GM23338 (cell line): Measurements from ENCODE around the gene MRPS27. TPM values are rescaled to one million over a fixed set of nuclear protein-coding genes. Genes with fewer than 3 reads are reported as not detected.

Experiments used
- ATAC-seq: fragments of 200-7000 bp; cut with Tn5 transposase; 3 replicates; pipeline ENCODE4 v1.9.1; 2020
- DNase-seq: peaks from one replicate; pipeline ENCODE4 v3.0.0-alpha.2; 2015; ENCODE audit warnings: low spot score
- H2AFZ ChIP-seq: fragments of 200-600 bp; sonication (generic); 2 replicates; pipeline ENCODE4 v1.8.0; 2016; ENCODE audit warnings: antibody characterized with exemption, mild to moderate bottlenecking, moderate library complexity
- H3F3A ChIP-seq: fragments of 200-600 bp; sonication (generic); replicated peaks from 2 replicates; pipeline ENCODE4 v1.8.0; 2017; ENCODE audit warnings: antibody characterized with exemption, mixed run types, low read depth
- H3K27ac ChIP-seq: fragments of 200-600 bp; sonication (generic); 2 replicates; pipeline ENCODE4 v1.6.1; 2016; ENCODE audit warnings: low read depth
- H3K27me3 ChIP-seq: fragments of 200-600 bp; sonication (generic); 2 replicates; pipeline ENCODE4 v1.8.0; 2016; ENCODE audit warnings: mild to moderate bottlenecking, mixed run types, moderate library complexity; ENCODE audit not compliant: insufficient read depth
- H3K36me3 ChIP-seq: fragments of 200-600 bp; sonication (generic); 2 replicates; pipeline ENCODE4 v1.8.0; 2016; ENCODE audit warnings: mild to moderate bottlenecking; ENCODE audit not compliant: insufficient read depth
- H3K4me1 ChIP-seq: fragments of 200-600 bp; sonication (generic); 2 replicates; pipeline ENCODE4 v1.8.0; 2016; ENCODE audit warnings: mild to moderate bottlenecking, moderate library complexity; ENCODE audit not compliant: insufficient read depth
- H3K4me2 ChIP-seq: fragments of 200-600 bp; sonication (generic); 2 replicates; pipeline ENCODE4 v1.7.1; 2017; ENCODE audit warnings: mixed run types
- H3K4me3 ChIP-seq: fragments of 200-600 bp; sonication (generic); 2 replicates; pipeline ENCODE4 v1.6.1; 2016; ENCODE audit warnings: mixed run types
- H3K79me2 ChIP-seq: fragments of 200-600 bp; sonication (generic); replicated peaks from 2 replicates; pipeline ENCODE4 v1.8.0; 2017; ENCODE audit warnings: mild to moderate bottlenecking; ENCODE audit not compliant: insufficient read depth
- H3K9me2 ChIP-seq: fragments of 200-600 bp; sonication (generic); 2 replicates; pipeline ENCODE4 v1.8.0; 2017; ENCODE audit not compliant: insufficient read depth
- H4K20me1 ChIP-seq: fragments of 200-600 bp; sonication (generic); replicated peaks from 2 replicates; pipeline ENCODE4 v1.8.0; 2017; ENCODE audit warnings: mild to moderate bottlenecking; ENCODE audit not compliant: insufficient read depth
- H3K27ac Mint-ChIP-seq: 2 replicates; pipeline ENCODE4 v1.8.0; 2020; ENCODE audit warnings: inconsistent platforms, mild to moderate bottlenecking, moderate library complexity, mixed read lengths
- H3K27me3 Mint-ChIP-seq: 3 replicates; pipeline ENCODE4 v1.8.0; 2022; ENCODE audit warnings: low read depth, mild to moderate bottlenecking, moderate library complexity, mixed read lengths, inconsistent platforms; ENCODE audit not compliant: insufficient read depth, poor library complexity
- H3K36me3 Mint-ChIP-seq: 3 replicates; pipeline ENCODE4 v1.8.0; 2021; ENCODE audit warnings: low read depth, mild to moderate bottlenecking, inconsistent platforms, moderate library complexity, mixed read lengths
- H3K4me1 Mint-ChIP-seq: 3 replicates; pipeline ENCODE4 v1.8.0; 2020; ENCODE audit warnings: mild to moderate bottlenecking, inconsistent platforms, mixed read lengths
- H3K4me3 Mint-ChIP-seq: 3 replicates; pipeline ENCODE4 v1.8.0; 2021; ENCODE audit warnings: moderate library complexity, mild to moderate bottlenecking, inconsistent platforms, mixed read lengths
- H3K9me3 Mint-ChIP-seq: 3 replicates; pipeline ENCODE4 v1.8.0; 2020; ENCODE audit warnings: moderate library complexity, mild to moderate bottlenecking, inconsistent platforms, mixed read lengths
- EZH2 ChIP-seq: fragments of 200-600 bp; sonication (generic); IDR thresholded peaks from one replicate; pipeline ENCODE4 v1.8.0; 2017; ENCODE audit warnings: antibody characterized with exemption, mild to moderate bottlenecking, low read depth; ENCODE audit not compliant: unreplicated experiment
- EZH2phosphoT487 ChIP-seq: fragments of 200-600 bp; sonication (generic); IDR thresholded peaks from one replicate; pipeline ENCODE4 v1.8.1; 2018; ENCODE audit warnings: antibody characterized with exemption; ENCODE audit not compliant: unreplicated experiment
- JUNB ChIP-seq: IDR thresholded peaks from one replicate; pipeline ENCODE4 v1.6.1; 2016; ENCODE audit warnings: antibody characterized with exemption; ENCODE audit not compliant: unreplicated experiment
- NANOG ChIP-seq: IDR thresholded peaks from 2 replicates; pipeline ENCODE4 v1.6.1; 2016; ENCODE audit warnings: antibody characterized with exemption, borderline replicate concordance
- POLR2AphosphoS5 ChIP-seq: IDR thresholded peaks from 2 replicates; pipeline ENCODE4 v1.6.1; 2016; ENCODE audit warnings: antibody characterized with exemption, low read depth
- STAT1 ChIP-seq: IDR thresholded peaks from one replicate; pipeline ENCODE4 v1.6.1; 2016; ENCODE audit warnings: antibody characterized with exemption; ENCODE audit not compliant: unreplicated experiment
- ZNF114 ChIP-seq: fragments of 250-450 bp; sonication (Bioruptor Pico); IDR thresholded peaks from 2 replicates; pipeline ENCODE4 v1.5.0; 2020; ENCODE audit warnings: mild to moderate bottlenecking, moderate library complexity
- polyA plus RNA-seq: library from polyadenylated mRNA; unstranded; fragments of >200 nt; fragmentation: Nextera tagmentation; extraction: Ambion mirVana; gene quantifications from 2 replicates; pipeline ENCODE4 v1.2.1, GENCODE V29; 2016
- total RNA-seq: library from RNA; depleted of rRNA; stranded (reverse); fragments of >200 nt; shearing (Covaris generic); gene quantifications from 2 replicates; pipeline ENCODE4 v1.2.3, GENCODE V29; 2014
- TF ChIP-seq, protein P1 (sequence below), 2 experiments: fragments of 200-600 bp in 1 of 2; sonication (generic) in 1 of 2; conservative IDR thresholded peaks; 2 replicates each; pipeline versions ENCODE4 v1.5.1 to v1.6.1; 2016 to 2017; ENCODE audit warnings: antibody characterized with exemption in 2 of 2, low read depth in 2 of 2, mild to moderate bottlenecking in 2 of 2, moderate library complexity in 1 of 2
- TF ChIP-seq, protein P2 (sequence below): fragments of 250-450 bp; sonication (Bioruptor Pico); IDR thresholded peaks from 2 replicates; pipeline ENCODE4 v1.5.0; 2020; ENCODE audit warnings: mild to moderate bottlenecking, moderate library complexity
- TF ChIP-seq, protein P3 (sequence below): IDR thresholded peaks from 2 replicates; pipeline ENCODE4 v1.6.1; 2016; ENCODE audit warnings: antibody characterized with exemption
- TF ChIP-seq, protein P4 (sequence below): IDR thresholded peaks from one replicate; pipeline ENCODE4 v1.6.1; 2018; ENCODE audit warnings: antibody characterized with exemption; ENCODE audit not compliant: unreplicated experiment

Gene MRPS27
- total and polyA plus RNA-seq, 2 experiments from 2014 or later, result 53.2 to 141 TPM

DNA sequence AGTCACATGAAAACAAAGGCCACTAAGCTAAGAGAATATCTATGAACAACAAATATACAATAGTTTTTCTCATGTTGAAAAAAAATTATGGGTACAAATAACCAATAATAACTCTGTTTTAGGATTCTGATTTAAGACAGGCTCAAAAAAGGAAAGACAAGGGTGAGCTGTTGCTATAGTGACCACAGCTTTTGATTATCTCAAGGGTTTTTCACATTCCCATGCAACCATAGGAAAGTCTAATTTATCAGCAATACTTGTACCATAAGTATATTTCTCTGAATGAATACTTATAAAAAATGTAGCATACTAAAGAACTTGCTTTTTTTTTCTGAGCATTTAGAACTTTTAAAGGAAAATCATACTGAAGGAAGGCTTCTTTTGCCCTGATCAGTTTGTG, 68.0 kb downstream of the MRPS27 start:
- Histone ChIP-seq H3K4me2 (no peak overlapping the region), H3K27ac (no peak overlapping the region; the same call in 1 of the 2 replicates), H3K4me1 (no peaks in the 10 kb centered on the region; the same call in 1 of the 2 replicates), H3K79me2 (peaks cover 18% of the 10 kb centered on the region), H3K36me3 (no peaks in the 10 kb centered on the region), H2AFZ (no peak overlapping the region), H3F3A (no peaks in the 10 kb centered on the region), H3K27me3 (no peaks in the 10 kb centered on the region), H4K20me1 (no peaks in the 10 kb centered on the region), H3K9me2 (no peaks in the 10 kb centered on the region), H3K4me3 (no peak overlapping the region)
- H3K4me3 Mint-ChIP-seq, result no peak overlapping the region
- no peaks in the 10 kb centered on the region for H3K27me3 Mint-ChIP-seq
- no peak for DNase-seq
- no peaks in the 10 kb centered on the region for H3K9me3 Mint-ChIP-seq
- ATAC-seq, result no peak
- TF ChIP-seq, protein P1, sequence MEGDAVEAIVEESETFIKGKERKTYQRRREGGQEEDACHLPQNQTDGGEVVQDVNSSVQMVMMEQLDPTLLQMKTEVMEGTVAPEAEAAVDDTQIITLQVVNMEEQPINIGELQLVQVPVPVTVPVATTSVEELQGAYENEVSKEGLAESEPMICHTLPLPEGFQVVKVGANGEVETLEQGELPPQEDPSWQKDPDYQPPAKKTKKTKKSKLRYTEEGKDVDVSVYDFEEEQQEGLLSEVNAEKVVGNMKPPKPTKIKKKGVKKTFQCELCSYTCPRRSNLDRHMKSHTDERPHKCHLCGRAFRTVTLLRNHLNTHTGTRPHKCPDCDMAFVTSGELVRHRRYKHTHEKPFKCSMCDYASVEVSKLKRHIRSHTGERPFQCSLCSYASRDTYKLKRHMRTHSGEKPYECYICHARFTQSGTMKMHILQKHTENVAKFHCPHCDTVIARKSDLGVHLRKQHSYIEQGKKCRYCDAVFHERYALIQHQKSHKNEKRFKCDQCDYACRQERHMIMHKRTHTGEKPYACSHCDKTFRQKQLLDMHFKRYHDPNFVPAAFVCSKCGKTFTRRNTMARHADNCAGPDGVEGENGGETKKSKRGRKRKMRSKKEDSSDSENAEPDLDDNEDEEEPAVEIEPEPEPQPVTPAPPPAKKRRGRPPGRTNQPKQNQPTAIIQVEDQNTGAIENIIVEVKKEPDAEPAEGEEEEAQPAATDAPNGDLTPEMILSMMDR (conservative IDR thresholded peaks at IDR 0.05; ENCODE audit: low read depth in 2 of 2), result no peak
- TF ChIP-seq, protein P2, sequence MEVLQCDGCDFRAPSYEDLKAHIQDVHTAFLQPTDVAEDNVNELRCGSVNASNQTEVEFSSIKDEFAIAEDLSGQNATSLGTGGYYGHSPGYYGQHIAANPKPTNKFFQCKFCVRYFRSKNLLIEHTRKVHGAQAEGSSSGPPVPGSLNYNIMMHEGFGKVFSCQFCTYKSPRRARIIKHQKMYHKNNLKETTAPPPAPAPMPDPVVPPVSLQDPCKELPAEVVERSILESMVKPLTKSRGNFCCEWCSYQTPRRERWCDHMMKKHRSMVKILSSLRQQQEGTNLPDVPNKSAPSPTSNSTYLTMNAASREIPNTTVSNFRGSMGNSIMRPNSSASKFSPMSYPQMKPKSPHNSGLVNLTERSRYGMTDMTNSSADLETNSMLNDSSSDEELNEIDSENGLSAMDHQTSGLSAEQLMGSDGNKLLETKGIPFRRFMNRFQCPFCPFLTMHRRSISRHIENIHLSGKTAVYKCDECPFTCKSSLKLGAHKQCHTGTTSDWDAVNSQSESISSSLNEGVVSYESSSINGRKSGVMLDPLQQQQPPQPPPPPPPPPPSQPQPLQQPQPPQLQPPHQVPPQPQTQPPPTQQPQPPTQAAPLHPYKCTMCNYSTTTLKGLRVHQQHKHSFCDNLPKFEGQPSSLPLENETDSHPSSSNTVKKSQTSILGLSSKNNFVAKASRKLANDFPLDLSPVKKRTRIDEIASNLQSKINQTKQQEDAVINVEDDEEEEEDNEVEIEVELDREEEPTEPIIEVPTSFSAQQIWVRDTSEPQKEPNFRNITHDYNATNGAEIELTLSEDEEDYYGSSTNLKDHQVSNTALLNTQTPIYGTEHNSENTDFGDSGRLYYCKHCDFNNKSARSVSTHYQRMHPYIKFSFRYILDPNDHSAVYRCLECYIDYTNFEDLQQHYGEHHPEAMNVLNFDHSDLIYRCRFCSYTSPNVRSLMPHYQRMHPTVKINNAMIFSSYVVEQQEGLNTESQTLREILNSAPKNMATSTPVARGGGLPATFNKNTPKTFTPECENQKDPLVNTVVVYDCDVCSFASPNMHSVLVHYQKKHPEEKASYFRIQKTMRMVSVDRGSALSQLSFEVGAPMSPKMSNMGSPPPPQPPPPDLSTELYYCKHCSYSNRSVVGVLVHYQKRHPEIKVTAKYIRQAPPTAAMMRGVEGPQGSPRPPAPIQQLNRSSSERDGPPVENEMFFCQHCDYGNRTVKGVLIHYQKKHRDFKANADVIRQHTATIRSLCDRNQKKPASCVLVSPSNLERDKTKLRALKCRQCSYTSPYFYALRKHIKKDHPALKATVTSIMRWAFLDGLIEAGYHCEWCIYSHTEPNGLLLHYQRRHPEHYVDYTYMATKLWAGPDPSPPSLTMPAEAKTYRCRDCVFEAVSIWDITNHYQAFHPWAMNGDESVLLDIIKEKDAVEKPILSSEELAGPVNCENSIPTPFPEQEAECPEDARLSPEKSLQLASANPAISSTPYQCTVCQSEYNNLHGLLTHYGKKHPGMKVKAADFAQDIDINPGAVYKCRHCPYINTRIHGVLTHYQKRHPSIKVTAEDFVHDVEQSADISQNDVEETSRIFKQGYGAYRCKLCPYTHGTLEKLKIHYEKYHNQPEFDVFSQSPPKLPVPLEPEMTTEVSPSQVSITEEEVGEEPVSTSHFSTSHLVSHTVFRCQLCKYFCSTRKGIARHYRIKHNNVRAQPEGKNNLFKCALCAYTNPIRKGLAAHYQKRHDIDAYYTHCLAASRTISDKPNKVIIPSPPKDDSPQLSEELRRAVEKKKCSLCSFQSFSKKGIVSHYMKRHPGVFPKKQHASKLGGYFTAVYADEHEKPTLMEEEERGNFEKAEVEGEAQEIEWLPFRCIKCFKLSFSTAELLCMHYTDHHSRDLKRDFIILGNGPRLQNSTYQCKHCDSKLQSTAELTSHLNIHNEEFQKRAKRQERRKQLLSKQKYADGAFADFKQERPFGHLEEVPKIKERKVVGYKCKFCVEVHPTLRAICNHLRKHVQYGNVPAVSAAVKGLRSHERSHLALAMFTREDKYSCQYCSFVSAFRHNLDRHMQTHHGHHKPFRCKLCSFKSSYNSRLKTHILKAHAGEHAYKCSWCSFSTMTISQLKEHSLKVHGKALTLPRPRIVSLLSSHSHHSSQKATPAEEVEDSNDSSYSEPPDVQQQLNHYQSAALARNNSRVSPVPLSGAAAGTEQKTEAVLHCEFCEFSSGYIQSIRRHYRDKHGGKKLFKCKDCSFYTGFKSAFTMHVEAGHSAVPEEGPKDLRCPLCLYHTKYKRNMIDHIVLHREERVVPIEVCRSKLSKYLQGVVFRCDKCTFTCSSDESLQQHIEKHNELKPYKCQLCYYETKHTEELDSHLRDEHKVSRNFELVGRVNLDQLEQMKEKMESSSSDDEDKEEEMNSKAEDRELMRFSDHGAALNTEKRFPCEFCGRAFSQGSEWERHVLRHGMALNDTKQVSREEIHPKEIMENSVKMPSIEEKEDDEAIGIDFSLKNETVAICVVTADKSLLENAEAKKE (CRISPR knock-in tag), result no peak
- TF ChIP-seq NANOG (no peak), EZH2phosphoT487 (no peak), EZH2 (no peak), ZNF114 (no peak), STAT1 (no peak), JUNB (no peak), POLR2AphosphoS5 (no peak)
- TF ChIP-seq, protein P3, sequence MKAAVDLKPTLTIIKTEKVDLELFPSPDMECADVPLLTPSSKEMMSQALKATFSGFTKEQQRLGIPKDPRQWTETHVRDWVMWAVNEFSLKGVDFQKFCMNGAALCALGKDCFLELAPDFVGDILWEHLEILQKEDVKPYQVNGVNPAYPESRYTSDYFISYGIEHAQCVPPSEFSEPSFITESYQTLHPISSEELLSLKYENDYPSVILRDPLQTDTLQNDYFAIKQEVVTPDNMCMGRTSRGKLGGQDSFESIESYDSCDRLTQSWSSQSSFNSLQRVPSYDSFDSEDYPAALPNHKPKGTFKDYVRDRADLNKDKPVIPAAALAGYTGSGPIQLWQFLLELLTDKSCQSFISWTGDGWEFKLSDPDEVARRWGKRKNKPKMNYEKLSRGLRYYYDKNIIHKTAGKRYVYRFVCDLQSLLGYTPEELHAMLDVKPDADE, result no peak
- TF ChIP-seq, protein P4, sequence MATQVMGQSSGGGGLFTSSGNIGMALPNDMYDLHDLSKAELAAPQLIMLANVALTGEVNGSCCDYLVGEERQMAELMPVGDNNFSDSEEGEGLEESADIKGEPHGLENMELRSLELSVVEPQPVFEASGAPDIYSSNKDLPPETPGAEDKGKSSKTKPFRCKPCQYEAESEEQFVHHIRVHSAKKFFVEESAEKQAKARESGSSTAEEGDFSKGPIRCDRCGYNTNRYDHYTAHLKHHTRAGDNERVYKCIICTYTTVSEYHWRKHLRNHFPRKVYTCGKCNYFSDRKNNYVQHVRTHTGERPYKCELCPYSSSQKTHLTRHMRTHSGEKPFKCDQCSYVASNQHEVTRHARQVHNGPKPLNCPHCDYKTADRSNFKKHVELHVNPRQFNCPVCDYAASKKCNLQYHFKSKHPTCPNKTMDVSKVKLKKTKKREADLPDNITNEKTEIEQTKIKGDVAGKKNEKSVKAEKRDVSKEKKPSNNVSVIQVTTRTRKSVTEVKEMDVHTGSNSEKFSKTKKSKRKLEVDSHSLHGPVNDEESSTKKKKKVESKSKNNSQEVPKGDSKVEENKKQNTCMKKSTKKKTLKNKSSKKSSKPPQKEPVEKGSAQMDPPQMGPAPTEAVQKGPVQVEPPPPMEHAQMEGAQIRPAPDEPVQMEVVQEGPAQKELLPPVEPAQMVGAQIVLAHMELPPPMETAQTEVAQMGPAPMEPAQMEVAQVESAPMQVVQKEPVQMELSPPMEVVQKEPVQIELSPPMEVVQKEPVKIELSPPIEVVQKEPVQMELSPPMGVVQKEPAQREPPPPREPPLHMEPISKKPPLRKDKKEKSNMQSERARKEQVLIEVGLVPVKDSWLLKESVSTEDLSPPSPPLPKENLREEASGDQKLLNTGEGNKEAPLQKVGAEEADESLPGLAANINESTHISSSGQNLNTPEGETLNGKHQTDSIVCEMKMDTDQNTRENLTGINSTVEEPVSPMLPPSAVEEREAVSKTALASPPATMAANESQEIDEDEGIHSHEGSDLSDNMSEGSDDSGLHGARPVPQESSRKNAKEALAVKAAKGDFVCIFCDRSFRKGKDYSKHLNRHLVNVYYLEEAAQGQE, result no peak
- H3K36me3 Mint-ChIP-seq, result peaks cover 8% of the 10 kb centered on the region
- H3K4me1 Mint-ChIP-seq, result peaks cover 15% of the 10 kb centered on the region
- no peak overlapping the region for H3K27ac Mint-ChIP-seq
